Hematopoietic multipotent progenitor cell treated with erythropoietin and hydrocortisone succinate and interleukin-3 and kit ligand, for 4 days (in vitro differentiated cells): ENCODE data around the gene C1orf115.
"Not testable (repeated sequence)": the region's sequence is repeated elsewhere in the genome, so short reads cannot be mapped to it uniquely, and the experiment has no call there.

Experiments
- DNase-seq: peaks from one replicate; pipeline ENCODE4 v3.0.0-alpha.2; 2015

C1orf115 gene

DNA sequence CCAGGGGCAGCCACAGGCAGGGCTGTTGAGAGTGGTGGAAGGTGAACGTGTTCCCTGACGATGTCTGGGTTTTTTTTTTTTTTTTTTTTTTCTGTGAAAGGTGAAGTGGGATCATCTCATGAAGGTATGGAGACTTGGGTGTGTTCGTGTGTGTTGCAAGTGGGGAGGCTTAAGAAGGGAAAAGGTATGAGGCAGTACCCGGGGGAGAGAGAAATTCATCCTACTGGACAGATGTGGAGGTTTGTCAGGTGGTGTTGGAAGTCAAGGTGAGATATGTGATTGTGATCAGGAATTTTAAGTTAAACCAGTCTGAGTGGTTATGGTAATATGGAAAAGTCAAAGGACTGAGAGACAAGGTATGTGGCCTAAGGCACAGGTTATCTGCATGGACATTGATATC is 5.3 kb downstream of the C1orf115 start:
- no peak for DNase-seq

DNA sequence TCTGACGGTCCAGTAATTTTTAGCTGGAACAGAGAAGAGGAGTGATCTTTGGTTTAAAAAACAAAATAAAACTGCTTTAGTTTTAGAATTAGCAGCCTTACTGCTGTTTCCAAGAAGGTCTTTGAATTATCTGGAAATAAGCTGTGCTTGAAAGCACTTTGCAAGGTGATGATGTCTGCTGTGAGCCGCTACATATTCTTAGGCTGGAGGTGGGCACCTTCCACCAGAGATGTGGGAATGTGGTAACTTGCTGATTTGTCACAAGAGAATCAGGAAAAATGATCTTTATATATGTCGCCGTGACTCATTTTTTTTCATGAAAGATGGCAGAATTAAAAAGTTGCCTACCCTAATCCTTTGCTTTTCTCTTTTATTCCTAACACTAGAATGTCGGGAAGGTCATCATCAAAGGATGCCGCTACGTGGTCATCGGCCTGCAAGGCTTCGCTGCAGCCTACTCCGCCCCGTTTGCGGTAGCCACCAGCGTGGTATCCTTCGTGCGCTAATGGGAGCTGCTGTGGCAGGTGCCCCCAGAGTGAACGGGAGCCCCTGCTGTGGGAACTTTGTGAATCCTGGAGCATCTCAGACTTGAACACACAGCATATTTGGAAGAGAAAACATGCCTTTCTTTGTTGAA is 6.2 kb downstream of the C1orf115 start:
- no peak for DNase-seq

GRCh38 chr1:220696863-220697231 is 6.7 kb downstream of the C1orf115 start:
- DNase-seq: peak; percentile 15

DNA sequence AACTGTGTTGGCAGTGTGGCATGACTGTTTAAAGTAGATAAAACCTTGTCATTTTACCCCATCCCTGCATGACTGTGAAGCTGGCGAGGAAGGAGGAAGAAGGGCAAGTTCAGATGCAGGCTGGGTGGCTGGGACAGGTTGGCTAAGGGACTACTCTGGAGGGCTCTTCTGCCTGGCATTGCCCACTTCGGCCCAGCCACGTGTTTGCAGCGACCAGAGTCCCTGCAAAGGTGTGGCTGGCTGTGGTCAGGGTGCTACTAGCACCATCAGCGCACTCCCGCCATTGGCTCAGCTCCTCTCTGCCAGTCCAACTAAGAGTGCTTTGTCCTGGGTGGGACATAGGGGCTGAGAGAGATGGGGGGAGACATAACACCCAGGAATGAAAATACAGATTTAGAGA is 7.2 kb downstream of the C1orf115 start:
- DNase-seq: peak; percentile 30

DNA sequence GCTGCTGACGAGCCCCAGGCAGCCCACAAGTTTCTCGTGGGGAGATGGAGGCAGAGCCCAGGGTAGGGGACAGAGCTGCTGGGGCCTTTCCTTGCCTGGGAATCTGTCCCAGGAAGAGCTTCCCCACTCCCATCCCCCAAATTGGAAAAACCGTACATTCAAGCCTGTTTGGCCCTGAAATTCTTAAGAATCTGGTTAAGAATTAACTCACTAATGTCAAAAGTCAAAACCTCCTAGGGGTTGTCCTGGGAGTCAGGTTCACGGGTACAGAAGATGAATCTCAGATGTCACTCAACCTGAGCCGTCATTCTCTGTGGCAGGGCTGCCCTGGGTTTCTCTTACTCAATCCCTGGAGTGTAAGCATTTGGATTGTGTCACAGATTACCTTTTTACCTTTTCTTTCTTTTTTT is 8.4 kb downstream of the C1orf115 start:
- no peak for DNase-seq

- DNase-seq: no peak
These were observed 8.9 kb downstream of the C1orf115 start for GRCh38 chr1:220699044-220699443.

- DNase-seq: no peak
These were observed 10.5 kb downstream of the C1orf115 start for GRCh38 chr1:220700556-220701179.

- DNase-seq: peak; percentile 47
These were observed 11.8 kb downstream of the C1orf115 start for GRCh38 chr1:220701974-220702373.

DNA sequence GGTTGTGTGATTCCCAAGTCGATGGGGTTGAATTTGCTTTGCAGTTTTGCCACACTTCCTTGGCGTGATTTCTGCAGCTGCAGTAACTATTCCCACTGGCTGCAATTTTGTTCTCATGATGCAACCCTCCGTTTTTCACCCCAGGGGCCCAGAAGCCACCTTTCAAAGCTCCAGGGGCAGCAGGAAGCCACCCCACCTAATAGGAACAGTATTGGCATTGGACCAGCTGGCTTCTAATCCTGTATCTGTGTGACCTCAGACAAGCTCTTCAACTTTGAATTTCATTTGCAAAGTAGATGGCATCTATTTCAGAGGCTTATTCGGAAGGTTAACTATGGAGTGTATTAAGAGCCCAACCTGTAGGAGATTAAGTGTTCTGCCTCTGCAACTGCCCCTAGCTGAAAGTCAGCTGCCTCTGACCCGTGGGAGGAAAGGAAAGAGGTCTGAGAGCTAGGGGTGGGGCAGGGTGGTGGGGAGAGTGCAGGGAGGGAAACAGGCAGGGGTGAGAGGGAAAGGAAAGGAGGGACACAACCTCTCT is 12.6 kb downstream of the C1orf115 start:
- no peak for DNase-seq

DNA sequence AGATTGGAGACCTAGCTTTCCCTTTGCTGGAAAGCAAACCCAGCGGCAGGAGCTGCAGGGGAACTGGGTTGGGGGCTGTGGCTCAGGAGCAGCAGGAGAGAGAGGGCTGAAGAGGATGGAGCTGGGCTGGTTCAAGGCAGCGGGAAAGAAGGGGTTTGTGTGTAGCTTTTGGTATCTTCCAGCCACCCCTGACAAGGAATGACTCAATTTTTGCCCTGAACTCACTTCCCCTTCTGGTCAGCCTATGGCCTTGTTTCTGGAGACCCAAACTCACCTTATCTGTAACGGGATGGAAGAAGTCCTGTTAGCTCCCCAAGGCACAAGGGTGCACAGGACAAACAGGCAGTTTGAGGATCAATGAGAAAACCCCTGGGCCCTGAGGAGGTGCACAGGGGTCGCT is 13.1 kb downstream of the C1orf115 start:
- DNase-seq: no peak

GRCh38 chr1:220705782-220706181 is 15.6 kb downstream of the C1orf115 start:
- no peak for DNase-seq

DNA sequence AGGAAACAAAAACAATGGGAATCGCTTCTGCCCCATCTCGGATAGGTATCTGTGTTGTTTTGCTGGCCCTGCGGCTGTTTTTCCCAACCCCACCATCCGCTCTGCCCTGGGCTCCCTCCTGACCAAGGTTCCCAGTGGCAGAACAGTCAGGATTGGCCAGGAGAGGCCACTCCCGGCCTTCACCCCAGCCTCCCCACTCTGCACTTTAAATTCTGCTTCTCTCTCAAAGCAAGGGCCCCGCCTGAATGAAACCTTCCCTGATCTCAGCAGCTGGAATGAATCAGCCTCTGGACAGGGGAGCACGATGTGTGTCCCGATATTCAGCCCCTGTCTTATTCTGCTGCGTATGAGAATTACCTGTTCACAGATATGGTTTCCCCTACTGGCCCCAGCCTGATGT is 16.3 kb downstream of the C1orf115 start:
- no peak for DNase-seq

GRCh38 chr1:220707160-220707559 is 17.0 kb downstream of the C1orf115 start:
- DNase-seq: no peak

- DNase-seq: no peak
These were observed 18.1 kb downstream of the C1orf115 start for GRCh38 chr1:220708244-220708643.

GRCh38 chr1:220708936-220709801 is 19.0 kb downstream of the C1orf115 start:
- DNase-seq: no peak

DNA sequence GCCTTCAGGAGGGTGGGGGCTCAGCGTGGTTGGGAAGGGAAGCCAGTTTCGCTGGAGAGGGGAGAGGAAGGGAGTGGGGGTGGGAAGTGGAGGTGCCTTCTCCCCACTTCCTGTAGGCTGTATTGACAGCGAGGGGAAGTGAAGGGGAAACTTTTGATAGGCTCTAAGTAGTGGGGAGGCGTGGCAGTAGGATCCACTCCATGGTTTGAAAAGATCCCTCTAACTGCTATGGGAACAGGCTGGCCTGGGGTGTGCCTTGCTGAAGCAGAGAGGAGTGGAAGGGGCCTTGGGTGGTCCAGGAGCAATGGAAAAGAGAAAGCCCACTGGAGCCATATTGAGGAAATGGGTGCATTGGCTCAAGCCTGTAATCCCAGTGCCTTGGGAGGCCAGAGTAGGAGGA is 20.2 kb downstream of the C1orf115 start:
- no peak for DNase-seq

- DNase-seq: peak; percentile 33
These were observed 21.1 kb downstream of the C1orf115 start for GRCh38 chr1:220711056-220711809.

- DNase-seq: not testable (repeated sequence)
These were observed 25.8 kb downstream of the C1orf115 start for GRCh38 chr1:220715986-220716385.

DNA sequence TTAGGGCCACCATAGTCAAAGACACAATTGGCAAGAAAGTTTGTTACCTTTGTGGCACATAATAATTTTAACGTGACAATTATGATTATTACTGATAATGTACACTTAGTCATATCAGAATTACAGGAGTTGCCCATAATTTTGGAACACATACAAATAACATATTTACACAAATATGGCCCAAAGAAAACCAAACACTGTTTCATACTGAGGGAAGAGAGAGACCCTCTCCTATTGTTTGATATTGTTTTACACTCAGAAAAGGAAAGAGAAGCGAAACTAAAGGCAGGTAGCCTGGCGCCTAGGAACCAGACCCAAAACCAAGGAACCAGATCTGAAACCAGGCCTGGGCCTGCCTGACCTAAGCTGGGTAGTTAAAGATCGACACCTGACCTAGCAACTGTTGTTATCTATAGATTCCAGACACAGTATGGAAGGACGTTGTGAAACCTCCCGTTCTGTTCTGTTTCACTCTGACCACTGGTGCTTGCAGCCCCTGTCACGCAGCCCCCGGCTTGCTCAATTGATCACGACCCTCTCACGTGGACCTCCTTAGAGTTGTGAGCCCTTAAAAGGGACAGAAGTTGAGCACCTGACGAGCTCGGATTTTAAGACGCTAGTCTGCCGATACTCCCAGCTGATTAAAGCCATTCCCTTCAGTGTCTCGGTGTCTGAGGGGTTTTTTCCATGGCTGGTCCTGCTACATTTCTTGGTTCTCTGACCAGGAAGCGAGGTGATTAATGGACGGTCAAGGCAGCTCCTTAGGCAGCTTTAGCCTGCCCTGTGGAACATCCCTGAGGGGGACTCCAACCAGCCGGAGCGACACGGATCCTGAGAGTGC is 27.9 kb downstream of the C1orf115 start:
- peak; percentile 6 for DNase-seq

DNA sequence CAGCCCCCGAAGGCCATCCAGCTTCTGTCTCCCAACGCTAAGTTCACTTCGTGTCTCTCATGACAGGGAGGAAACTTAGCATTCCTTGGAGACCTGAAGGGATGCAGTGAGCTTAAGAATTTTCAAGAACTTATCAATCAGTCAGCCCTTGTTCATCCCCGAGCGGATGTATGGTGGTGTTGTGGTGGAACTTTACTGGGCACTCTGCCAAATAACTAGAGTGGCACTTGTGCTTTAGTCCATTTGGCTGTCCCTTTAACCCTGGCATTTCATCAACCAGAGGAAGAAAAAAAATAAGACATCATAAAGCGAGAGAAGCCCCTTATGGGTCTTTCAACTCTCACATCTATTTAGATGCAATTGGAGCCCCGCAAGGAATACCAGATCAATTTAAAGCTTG is 31.1 kb downstream of the C1orf115 start:
- DNase-seq: peak; percentile 78

DNA sequence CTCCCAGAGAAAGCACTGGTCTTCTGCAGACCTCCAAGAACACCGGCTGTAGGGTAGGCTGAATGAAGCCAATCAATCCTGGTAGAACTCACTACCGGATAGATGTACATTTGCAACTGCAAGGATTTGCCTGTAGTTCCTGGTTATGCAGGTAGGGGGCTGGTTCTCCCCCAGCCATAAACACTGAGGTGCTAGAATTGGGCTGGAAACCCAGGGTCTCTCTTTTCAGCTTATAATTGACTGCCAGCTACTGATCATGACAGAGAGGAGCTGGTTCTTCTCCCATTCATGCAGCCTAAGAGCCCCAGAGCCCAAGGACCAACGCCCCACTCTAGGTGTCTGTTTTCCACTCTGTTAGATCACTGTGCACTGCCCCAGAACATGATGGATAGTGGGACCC is 36.5 kb downstream of the C1orf115 start:
- no peak for DNase-seq

DNA sequence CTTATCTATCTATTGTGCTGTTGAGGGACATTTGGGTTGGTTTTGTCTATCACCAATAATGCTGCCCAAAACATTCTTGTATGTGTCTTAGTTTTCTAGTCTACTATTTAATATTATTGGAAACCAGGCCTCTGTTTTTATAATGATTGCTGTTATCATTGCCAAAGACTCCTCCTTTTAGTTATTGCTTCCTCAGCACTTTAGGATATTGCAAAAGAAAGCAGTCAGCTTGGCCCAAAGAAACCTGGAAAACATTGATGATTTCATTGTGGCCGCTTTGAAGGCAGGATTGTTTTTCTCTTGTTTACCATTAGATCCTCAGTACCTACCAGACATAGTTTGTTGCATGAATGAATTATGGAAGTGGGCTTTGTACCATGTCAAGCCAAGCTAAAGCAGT is 37.4 kb downstream of the C1orf115 start:
- no peak for DNase-seq
